Panc1 (cell line): ENCODE results near the gene AZI2. TPM values are rescaled to one million over a fixed set of nuclear protein-coding genes. Genes with fewer than 3 reads are reported as not detected.

ENCODE experiments used
- ATAC-seq: fragments of 200-7000 bp; cut with Tn5 transposase; 2 replicates; pipeline ENCODE4 v1.9.1; 2020; ENCODE audit warnings: mild to moderate bottlenecking, moderate library complexity
- BruUV-seq: library from RNA; stranded (reverse); fragments of 400-500 nt; replicated peaks from 2 replicates; lab custom pipeline; 2021; lab: Mats Ljungman, UMichigan
- CTCF ChIA-PET: fragments of 300-600 bp; sonication (Branson Sonifier 250); formaldehyde crosslinking; loops from one replicate; lab custom pipeline; 2022; ENCODE audit warnings: antibody characterized with exemption; lab: Charles Lee
- POLR2A ChIA-PET: fragments of 300-600 bp; sonication (Branson Sonifier 250); formaldehyde crosslinking; loops from one replicate; lab custom pipeline; 2022; ENCODE audit warnings: antibody characterized with exemption; lab: Charles Lee
- DNase-seq: peaks from one replicate; pipeline ENCODE4 v3.0.0-alpha.2; 2010; ENCODE audit warnings: low read depth, low spot score
- H3K27ac ChIP-seq: 2 replicates; pipeline ENCODE4 v1.5.1; 2011; ENCODE audit warnings: mild to moderate bottlenecking, low read length, inconsistent platforms
- H3K27me3 ChIP-seq: fragments of 200-500 bp; sonication (Bioruptor generic); 2 replicates; pipeline ENCODE4 v1.6.0; 2014; ENCODE audit warnings: low read length, inconsistent platforms; ENCODE audit not compliant: control insufficient read depth, insufficient read depth
- H3K36me3 ChIP-seq: fragments of 200-500 bp; sonication (Bioruptor generic); 2 replicates; pipeline ENCODE4 v1.5.1; 2014; ENCODE audit warnings: inconsistent platforms, mild to moderate bottlenecking, low read length, moderate library complexity; ENCODE audit not compliant: control insufficient read depth, insufficient read depth
- H3K4me1 ChIP-seq: 2 replicates; pipeline ENCODE4 v1.5.1; 2011; ENCODE audit warnings: inconsistent platforms, mild to moderate bottlenecking, low read length, moderate library complexity; ENCODE audit not compliant: control insufficient read depth, insufficient read depth
- H3K4me3 ChIP-seq, 2 experiments: 2 replicates each; pipeline ENCODE4 v1.5.1; 2011 to 2012; ENCODE audit warnings: low read depth in 2 of 2, low read length in 2 of 2, mild to moderate bottlenecking in 2 of 2, inconsistent platforms in 1 of 2, moderate library complexity in 1 of 2
- H3K9me3 ChIP-seq: fragments of 200-500 bp; sonication (Bioruptor generic); 2 replicates; pipeline ENCODE4 v1.5.1; 2014; ENCODE audit warnings: low read depth, mild to moderate bottlenecking, inconsistent platforms, low read length, moderate library complexity; ENCODE audit not compliant: control insufficient read depth, insufficient read depth
- CTCF ChIP-seq: fragments of 450-650 bp; IDR thresholded peaks from 2 replicates; pipeline ENCODE4 v1.5.1; 2017; ENCODE audit warnings: mild to moderate bottlenecking
- POLR2AphosphoS5 ChIP-seq: IDR thresholded peaks from 2 replicates; pipeline ENCODE4 v1.6.1; 2012; ENCODE audit warnings: mild to moderate bottlenecking, low read depth, low read length, moderate library complexity
- REST ChIP-seq, 2 experiments: IDR thresholded peaks; 2 replicates each; pipeline ENCODE4 v1.6.1; 2011 to 2012; ENCODE audit warnings: low read depth in 2 of 2, control low read depth in 1 of 2, low read length in 1 of 2, mild to moderate bottlenecking in 1 of 2, moderate library complexity in 1 of 2; ENCODE audit not compliant: insufficient read depth in 1 of 2
- SIN3A ChIP-seq: IDR thresholded peaks from 2 replicates; pipeline ENCODE4 v1.6.1; 2012; ENCODE audit warnings: low read depth, mild to moderate bottlenecking, low read length, moderate library complexity, borderline replicate concordance; ENCODE audit not compliant: insufficient read depth
- TCF7L2 ChIP-seq: IDR thresholded peaks from 2 replicates; pipeline ENCODE4 v1.6.1; 2011; ENCODE audit warnings: mild to moderate bottlenecking, low read depth, low read length, inconsistent platforms
- in situ Hi-C: cut with HindIII; loops from 2 replicates; pipeline ENCODE4 v1.10.0; 2016; ENCODE audit warnings: low sequenced_read_pairs, low pct_unique_long_range_greater_than_20kb
- intact Hi-C: fragments of 100-400 bp; cut with micrococcal nuclease; formaldehyde crosslinking; loops from one replicate; pipeline ENCODE4 v1.10.0; 2022; ENCODE audit not compliant: unreplicated experiment
- total RNA-seq: library from RNA; stranded (reverse); gene quantifications from one replicate; pipeline ENCODE4 v1.2.1, GENCODE V29; 2021; ENCODE audit not compliant: unreplicated experiment

The AZI2 gene
- total RNA-seq, 1 experiment from 2014 or later = 42.4 TPM

- DNase-seq = peak; percentile 10
- ATAC-seq = peak; percentile 82
- no peaks in the 10 kb centered on the region; the same call in 1 of the 2 replicates for H3K36me3 ChIP-seq
- H3K27me3 ChIP-seq = no peaks in the 10 kb centered on the region
- no peaks in the 10 kb centered on the region for H3K9me3 ChIP-seq
- intact Hi-C loops (no loop called here), in situ Hi-C loops (no loop called here)
- no peaks in the 10 kb centered on the region for H3K4me1 ChIP-seq
- TF ChIP-seq REST (IDR thresholded peaks at IDR 0.05; ENCODE audit: insufficient read depth in 1 of 2, low read depth in 2 of 2, low read length in 1 of 2) = no peak
- no peak for TF ChIP-seq TCF7L2
- TF ChIP-seq POLR2AphosphoS5 = no peak
- no peak for TF ChIP-seq SIN3A
- peak; percentile 67; the same call in 1 of the 2 replicates for TF ChIP-seq CTCF
- no TSS peak for BruUV-seq
- no peak overlapping the region for H3K4me3 ChIP-seq
- CTCF ChIA-PET = no interaction called here
- no peak overlapping the region for H3K27ac ChIP-seq
- POLR2A ChIA-PET = no interaction called here
These were observed 31.1 kb downstream of the AZI2 start for GRCh38 chr3:28317438-28318022.

GRCh38 chr3:28316226-28316625 lies 32.4 kb downstream of the AZI2 start:
- POLR2A ChIA-PET = no interaction called here
- in situ Hi-C loops (no loop called here), intact Hi-C loops (no loop called here)
- Histone ChIP-seq H3K4me3 (no peak overlapping the region), H3K27me3 (no peaks in the 10 kb centered on the region), H3K36me3 (no peaks in the 10 kb centered on the region; the same call in 1 of the 2 replicates), H3K4me1 (no peaks in the 10 kb centered on the region), H3K27ac (no peak overlapping the region), H3K9me3 (no peaks in the 10 kb centered on the region)
- no TSS peak for BruUV-seq
- no peak for ATAC-seq
- TF ChIP-seq TCF7L2 = no peak
- TF ChIP-seq CTCF = no peak
- no peak for TF ChIP-seq REST (IDR thresholded peaks at IDR 0.05; ENCODE audit: insufficient read depth in 1 of 2, low read depth in 2 of 2, low read length in 1 of 2)
- no peak for TF ChIP-seq POLR2AphosphoS5
- TF ChIP-seq SIN3A = no peak
- CTCF ChIA-PET = no interaction called here
- no peak for DNase-seq
